ACHN (cell line): ENCODE results near the gene RAB12.
"Not testable (repeated sequence)": the region's sequence is repeated elsewhere in the genome, so short reads cannot be mapped to it uniquely, and the experiment has no call there.

ENCODE experiments used
- DNase-seq: peaks from one replicate; pipeline ENCODE4 v3.0.0-alpha.2; 2015
- in situ Hi-C: cut with HindIII; loops from 2 replicates; pipeline ENCODE4 v1.10.0; 2017; ENCODE audit warnings: low sequenced_read_pairs, low pct_ligation_motif_present, low pct_unique_long_range_greater_than_20kb

Gene RAB12

DNA sequence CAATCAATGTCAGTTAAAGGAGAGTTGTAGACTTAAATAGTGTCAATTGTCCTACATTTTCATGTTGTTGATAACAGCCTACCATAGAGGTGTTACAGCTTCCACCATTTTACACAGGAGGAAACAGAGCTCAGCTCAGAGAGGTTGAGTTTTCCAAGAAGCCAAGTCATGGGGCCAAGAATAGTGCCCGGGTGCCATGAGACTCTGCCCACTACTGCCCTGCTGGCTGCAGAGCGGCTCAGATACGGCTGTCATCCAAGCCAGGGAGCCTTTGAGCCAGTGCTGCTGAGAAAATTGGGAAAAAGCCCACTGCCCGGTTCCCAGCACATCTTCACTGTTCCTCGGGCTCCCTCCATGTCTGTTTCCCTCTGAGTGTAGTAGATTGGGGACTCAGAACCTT lies 22.0 kb downstream of the RAB12 start:
- no peak for DNase-seq
- in situ Hi-C loops, result no loop called here

DNA sequence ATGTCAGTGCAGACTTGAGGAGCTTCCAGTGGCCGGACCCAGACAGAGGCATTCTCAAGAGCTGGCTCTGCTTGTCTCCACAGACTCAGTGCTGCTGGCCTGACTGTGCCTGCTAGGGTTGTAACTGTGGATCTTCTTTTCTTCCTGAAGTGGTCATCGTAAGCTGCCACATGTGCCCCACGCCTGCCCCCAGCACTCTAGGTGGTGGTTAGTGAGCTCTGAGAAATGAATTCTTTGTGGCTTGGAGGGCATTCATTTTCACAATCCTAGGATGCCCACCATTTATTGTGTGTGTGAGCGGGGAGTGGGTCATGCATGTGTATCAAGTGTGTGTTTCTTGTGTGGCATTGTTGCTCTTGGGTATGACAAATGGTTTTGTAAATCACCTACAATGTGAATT lies 23.1 kb downstream of the RAB12 start:
- in situ Hi-C loops, result no loop called here
- DNase-seq, result no peak

DNA sequence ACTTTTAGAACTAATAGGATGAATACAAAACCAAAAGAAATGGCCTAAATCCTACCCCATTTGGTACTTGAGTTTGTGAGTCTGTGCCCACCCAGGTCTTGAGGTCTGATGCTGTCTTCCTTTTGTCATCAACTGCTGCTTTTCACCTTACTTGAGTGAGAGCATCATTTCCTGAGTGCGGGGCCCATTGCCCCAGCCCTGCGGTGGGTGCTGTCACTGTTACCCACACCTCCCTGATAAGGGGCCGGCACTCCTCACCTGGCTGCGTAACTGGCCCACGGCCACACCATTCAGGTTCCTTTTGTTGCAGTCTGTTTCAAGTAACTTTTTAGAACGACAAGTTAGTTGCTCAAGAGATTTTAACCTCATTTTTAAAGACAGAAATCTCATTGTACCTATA lies 25.3 kb downstream of the RAB12 start:
- no peak for DNase-seq
- in situ Hi-C loops, result no loop called here

DNA sequence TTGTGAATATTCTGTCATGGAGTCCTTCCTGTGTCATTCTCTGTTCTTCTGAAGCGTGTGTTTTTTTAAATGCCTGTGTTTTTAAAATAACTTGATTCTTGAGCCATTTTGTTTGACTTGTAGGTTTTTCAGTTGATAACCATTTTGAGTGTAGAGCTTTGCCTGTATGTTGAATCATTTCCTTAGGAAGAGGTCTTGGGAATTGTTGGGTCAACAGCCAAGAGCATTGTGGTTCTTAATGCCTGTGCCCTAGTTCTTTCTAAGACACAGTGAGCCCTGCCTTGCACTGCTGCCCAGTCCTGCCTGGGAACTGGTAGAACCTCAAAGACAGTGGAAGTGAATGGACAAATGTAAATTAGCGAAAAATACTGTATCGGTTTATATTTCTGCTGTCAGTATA lies 25.9 kb downstream of the RAB12 start:
- in situ Hi-C loops, result no loop called here
- no peak for DNase-seq

DNA sequence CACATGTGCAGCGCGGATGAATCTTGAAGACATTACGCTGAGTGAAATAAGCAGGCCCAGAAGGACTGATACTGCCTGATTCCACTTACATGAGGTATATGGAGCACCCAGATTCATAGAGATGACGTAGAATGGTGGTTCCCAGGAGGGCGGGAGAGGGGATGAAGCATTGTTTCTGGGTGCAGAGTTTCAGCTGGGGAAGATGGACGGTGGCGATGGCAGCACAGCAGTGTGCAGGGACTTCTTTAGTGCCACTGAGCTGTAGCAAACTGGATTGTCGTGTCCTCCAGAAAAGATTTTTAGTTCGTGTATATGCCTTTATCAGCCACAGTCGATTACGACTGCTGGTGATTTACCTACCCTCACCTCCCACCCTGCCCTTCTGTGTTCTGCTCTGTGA lies 30.5 kb downstream of the RAB12 start:
- DNase-seq, result no peak
- in situ Hi-C loops, result no loop called here

DNA sequence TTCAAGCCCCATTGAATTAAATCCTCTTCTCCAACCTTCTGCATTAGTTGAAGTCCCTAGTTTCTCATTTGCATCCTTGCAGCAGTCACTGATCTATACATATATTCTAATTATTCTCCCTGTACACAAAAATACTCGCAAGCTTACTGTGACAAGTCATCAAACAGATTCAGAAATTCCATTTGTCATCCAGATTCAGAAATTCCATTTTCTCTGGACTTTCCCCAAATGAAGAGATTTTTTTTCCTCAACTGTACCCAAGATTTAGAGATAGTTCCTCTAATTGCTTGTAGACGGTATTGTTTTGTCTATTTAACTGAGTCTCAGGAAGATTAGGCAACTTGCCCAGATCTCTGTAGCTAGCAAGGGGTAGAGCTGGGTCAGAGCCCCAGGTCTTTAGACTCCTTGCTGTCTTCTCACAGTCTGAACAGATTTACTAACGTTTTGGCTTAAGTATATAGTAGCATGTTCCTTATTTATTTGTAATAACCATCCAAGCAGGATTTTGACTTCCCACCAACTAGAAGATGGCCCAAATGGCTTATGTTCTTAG lies 34.2 kb downstream of the RAB12 start:
- in situ Hi-C loops, result no loop called here
- no peak for DNase-seq

DNA sequence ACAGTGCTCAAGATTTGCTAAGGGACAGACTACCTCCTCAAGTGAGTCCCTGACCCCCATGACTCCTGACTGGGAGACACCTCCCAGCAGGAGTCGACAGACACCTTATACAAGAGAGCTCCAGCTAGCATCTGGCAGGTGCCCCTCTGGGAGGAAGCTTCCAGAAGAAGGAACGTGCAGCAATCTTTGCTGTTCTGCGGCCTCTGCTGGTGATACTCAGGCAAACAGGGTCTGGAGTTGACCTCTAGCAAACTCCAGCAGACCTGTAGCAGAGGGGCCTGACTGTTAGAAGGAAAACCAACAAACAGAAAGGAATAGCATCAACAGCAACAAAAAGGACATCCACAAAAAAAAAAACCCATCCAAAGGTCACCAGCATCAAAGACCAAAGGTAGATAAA lies 38.1 kb downstream of the RAB12 start:
- in situ Hi-C loops, DNase-seq: not testable (repeated sequence)

DNA sequence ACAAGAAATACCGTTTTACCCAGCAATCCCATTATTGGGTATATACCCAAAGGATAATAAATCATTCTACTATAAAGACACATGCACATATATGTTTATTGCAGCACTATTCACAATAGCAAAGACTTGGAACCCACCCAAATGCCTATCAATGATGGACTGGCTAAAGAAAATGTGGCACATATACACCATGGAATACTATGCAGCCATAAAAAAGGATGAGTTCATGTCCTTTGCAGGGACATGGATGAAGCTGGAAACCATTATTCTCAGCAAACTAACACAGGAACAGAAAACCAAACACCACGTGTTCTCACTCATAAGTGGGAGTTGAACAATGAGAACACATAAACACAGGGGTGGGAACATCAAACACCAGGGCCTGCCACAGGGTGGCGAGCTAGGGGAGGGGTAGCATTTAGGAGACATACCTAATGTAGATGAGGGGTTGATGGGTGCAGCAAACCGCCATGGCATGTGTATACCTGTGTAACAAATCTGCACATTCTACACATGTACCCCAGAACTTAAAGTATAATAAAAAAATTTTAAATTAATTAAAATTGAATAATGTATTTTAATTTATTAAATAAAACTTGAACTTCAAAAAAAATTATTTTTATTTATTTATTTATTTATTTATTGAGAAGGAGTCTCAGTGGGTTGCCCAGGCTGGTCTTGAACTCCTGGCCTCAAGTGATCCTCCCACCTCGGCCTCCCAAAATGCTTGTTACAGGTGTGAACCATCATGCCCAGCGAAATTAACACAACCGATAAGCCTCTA lies 42.4 kb downstream of the RAB12 start:
- in situ Hi-C loops, DNase-seq: not testable (repeated sequence)

DNA sequence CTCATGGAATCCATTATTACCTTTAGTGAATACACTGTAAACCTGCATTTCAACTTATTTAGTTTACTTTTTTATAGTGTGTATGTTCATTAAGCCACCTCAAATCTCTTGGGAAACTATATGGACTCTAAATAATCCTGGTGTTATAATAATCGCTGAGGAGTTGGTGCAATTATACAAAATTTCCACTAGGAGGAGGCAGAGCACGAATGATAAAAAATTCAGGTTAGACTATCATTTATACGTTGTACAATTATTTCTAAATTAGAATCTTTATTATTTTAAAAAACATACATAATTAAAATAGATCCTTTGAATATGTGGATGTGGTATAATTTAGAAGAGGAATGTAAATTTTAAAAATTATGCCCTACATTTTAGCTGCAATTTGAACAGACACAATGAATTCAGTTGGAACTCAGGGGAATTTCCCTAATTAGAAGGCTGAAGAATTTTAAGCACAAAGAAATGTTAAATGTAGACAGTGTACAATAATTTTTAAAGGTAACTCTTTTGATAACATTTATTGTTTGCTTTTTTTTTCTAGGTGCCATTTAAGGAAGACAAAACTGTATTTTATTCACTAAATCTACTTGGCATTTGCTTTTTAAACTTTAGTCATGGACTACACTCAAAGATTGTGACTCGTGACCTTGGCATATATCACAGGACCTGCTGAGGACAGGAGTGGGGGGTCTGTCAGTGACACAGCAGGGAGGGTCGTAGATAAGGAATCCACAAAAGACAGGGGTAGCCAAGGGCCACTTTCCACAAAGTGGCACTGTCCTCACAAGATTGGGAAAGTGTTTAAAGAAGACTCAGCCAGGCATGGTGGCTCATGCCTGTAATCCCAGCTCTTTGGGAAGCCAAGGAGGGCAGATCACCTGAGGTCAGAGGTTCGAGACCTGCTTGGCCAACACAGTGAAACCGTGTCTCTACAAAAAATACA lies 45.5 kb downstream of the RAB12 start:
- in situ Hi-C loops, result no loop called here
- peak; percentile 39 for DNase-seq

DNA sequence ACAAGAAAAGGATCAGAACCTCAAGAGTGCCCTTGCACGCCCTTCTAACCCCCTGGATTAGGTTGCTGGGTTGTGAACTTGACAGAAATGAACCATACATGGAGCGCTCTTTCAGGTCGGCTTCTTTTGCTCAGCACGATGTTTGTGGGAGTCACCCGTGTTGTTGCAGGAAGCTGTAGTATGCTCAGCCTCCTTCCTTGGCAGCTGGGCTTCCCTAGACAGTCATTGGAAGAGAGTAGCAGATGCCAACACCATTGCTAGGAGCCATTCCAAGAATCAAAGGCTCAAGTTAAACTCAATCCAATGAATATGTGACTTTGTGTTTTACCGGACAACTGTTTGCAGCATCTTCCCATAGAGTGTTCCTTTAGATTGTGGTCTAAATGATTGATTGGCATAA lies 47.0 kb downstream of the RAB12 start:
- DNase-seq, result no peak
- in situ Hi-C loops, result no loop called here

DNA sequence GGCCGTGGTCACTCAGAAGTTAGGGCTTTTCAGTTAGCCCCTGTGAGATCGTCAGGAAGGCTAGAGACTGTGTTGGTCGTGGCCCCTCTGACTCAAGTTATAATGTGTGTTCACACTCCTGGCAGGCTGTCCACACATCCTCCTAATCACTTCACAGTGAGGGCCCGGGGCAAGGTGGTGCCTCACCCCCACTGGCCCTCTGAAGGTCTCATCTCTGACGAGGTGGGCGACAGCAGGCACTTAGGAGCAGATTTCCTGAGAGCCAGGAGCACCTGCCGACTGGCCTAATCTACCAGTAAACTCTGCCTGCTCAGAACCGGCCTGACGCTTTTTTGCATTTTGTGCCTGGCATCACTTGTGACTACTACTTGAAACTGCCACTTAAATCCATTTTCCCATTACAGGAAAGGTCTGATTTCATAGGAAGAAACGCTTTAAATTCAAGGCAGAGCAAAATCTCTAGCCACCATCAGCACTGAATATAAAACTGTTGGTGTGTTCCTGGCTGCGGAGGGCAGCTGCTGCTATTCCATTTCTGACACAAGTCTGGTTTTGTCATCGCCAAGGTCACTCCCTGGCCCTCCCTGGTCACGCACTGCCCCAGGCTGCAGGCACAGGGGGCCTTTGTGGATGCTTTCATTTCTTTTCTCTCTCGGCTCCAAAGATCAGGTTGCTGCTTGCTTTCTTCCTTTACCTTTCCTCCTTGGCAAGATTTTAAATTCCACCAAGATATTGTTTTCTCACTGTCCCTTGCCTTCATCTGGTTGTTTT lies 48.0 kb downstream of the RAB12 start:
- no peak for DNase-seq
- in situ Hi-C loops, result no loop called here

DNA sequence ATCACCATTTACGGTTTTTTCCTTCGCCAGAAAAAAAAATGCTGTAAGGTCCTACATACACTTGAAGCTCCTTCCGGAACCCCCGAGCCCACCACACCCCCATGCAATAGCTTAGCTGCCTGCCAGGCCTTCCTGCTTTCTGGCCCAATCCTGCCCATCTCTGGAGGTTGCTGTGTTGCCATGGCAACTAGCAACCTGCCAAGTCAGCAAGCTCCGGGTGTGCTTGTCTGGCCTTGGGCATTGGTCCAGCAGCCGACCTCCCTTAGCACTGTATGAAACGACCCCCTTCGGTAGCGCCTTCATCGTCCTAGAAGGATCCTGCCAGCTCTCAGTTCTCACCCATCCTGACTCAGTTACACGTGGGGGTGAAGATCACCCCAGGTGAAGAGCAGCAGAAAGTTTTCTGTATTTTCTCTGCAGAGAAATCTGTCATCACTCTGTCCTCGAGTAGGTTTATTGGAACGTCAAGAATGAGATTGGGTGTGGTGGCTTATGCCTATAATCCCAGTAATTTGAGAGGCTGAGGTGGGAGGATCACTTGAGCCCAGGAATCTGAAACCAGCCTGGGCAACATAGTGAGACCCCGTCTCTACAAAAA lies 48.7 kb downstream of the RAB12 start:
- no peak for DNase-seq
- in situ Hi-C loops, result no loop called here

DNA sequence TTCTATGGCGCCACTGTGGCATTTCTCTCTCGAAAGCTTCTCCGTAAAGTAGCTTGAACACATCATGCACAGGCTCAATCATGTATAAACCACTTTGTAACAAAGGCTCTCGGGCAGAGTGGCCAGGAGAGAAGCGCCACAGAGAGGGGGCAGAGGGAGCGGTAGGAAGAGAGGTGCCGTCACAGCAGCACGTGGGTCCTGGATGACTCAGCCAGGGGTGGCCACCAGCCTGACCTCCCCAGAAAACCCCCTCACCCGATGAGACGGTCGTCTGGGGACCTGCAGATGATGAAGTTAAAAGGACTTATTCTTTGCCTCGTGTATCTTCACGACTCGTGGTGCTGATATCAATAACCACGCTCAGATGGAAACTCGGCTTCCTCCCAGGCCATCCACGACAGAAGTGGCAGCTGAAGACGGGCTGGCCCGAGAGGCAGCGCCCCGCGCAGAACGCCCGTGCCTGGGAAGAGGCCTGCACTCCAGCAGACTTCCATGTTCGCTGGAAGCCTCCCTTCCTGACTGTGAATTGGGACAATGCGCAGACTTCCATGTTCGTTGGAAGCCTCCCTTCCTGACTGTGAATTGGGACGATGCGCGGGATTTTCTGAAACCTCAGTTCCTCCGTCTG lies 49.7 kb downstream of the RAB12 start:
- in situ Hi-C loops, result no loop called here
- no peak for DNase-seq

DNA sequence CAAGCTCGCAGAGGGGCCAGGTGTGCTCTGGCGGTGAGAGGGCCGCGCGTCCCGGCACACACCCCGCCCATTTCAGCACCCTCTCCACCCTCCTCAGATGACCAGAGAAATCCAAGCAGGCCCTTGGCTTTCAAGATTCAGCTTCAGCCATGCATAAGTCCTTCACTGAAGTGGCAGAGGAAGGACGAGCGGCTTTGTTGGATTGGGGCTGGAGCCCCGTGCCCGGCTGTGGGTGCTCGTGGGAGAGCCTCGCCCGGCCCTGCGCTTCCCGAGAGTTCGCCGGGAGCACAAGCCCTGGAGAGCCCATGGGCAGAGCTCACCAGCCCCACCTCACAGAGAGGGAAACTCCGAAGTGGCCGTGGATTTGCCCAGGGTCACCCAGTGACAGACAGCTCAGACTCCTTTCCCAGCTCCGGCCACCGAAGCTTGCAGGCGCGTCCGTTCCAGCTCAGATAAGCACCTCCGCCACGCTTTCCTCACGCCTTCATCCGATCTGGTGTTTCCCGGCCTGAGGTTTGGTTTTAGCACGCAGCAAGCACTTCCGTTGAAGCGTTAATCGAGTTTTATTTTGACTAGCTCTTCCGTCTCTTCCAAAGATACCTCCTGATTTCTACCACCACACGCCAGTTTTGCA lies 50.5 kb downstream of the RAB12 start:
- in situ Hi-C loops, result no loop called here
- DNase-seq, result no peak

DNA sequence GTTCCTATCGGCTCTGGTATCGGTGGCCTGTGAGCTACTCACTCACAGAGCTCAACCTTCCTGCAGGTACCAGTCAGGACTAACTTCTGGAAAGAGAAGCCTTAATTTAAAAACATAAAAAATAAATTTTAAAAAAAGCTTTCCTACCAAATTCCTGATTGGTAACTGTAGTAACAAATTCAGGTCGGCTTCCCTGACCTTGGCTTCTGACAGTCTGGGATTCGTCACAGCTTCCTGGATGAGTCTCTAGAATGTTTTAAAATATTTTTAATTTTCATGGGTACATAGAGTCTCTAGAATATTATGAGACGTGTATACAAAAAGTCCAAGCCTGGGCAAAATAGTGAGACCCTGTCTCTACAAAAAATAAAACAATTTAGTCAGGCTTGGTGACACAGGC lies 51.1 kb downstream of the RAB12 start:
- in situ Hi-C loops, result no loop called here
- DNase-seq, result no peak

DNA sequence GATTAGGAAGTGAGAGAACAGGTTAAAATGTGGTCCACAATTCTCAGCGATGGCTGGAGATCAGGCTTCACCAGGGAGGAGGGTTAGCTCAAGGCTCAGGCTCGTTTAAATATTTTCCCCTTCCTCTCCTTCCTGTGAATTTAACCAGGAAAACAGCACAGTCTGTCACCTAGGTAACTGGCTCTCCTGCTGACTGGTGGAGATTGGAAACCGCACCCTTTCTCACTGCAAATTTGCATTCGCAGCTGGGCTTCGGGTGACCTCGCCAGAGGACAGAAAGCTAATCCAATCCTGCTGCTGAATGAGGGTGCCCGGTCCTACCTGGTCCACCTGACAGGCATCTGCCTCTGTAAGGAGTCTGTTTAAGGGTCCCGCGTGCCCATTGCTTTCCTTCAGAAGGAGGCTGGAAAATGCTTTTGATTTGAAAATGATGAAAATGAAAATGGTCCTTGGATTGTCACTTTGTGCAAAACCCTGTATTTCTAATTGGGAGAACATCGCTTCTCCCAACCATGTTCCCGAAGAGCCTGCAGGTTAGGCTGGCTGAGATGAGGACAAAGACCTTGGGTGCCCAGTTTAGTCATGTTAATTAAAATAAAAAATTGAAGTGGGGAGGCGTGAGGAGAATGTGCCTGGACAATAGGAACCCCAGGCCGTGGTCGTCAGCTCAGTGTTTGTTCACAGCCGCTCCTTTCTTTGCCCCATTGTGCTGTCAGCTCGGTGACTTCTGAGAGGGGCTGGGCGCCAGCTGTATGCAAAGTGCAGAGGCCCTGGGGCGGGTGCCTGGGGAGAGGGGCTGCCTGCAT lies 52.7 kb downstream of the RAB12 start:
- DNase-seq, result no peak
- in situ Hi-C loops, result no loop called here
